Activated CD4-positive, CD25-positive, alpha-beta regulatory T cell (primary cell): ENCODE data around the gene CHST11.

Source experiments
- DNase-seq, 4 experiments: peaks; one replicate each; lab custom pipeline; 2025; lab: John Stamatoyannopoulos, UW

The CHST11 gene

DNA sequence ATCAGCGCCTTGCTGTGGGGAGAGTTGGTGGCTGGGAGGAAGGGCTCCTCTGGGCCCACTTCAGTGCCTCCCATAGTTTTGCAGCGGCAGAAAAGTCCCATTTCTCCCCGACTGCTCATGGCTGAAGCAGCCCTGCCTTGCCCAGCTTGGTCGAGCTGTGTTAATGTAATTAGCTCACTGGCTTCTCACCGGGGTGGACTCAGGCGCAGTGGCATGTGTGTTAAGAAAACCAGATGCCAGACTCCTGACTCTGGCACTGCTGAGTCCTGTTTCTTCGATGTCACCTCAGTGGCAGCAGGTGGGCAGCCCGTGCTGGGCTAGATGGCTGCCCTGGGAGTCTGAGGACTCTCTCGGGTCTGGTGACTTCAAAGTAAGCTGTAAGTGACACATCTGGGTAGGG lies 47.4 kb downstream of the CHST11 start:
- no peak for DNase-seq

DNA sequence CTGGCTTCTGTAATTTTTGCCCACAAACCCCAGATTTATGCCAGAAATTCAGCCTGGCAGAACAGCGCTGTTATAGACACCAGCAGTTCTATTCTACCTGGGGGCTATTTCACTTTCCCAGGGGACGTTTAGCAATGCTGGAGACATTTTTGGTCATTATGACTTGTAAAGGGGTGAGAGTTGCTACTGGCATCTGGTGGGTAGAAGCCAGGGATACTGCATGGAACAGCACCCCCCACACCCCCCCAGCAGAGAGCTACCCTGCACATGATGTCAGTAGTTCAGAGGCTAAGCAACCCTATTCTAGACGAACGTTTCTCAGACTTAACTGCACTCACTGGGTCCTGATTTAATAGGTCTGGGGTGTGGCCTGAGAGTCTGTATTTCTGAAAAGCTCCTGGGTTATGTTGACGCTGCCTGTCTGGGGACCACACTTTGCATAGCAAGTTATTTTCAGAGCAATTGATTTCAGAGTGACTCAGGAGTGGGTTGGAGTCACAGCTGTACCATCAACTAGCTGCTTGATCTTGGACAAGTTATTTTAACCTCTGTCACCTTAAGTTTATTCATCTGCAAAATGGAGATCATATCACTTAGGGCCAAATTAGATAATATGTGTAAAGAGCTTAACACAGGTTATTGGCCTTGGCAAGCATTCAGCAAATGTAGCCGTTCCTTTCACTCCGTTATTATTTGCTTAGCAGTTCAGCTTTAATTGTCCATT lies 48.5 kb downstream of the CHST11 start:
- no peak for DNase-seq

GRCh38 chr12:104506676-104507401 lies 50.1 kb downstream of the CHST11 start:
- no peak for DNase-seq

DNA sequence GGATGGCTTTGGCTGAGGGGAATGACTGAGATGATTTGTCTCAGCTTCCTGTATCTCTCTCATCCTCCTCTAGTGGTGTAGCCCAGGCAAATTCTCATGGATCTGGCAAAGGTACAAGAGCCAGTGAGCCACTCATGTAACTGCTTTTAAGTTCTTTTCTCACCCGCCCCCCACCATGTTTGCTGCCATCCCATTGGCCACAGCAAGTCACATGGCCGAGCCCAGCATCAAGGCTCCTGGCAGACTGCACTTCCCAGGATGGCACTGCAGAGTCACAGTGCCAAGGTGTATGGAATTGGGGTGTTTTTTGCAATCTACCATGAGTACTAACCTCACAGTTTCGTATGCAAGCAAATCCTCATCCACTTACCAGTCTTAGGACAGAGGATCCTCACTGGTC lies 50.9 kb downstream of the CHST11 start:
- DNase-seq: no peak

- no peak for DNase-seq
These were observed 52.2 kb downstream of the CHST11 start for GRCh38 chr12:104508752-104509446.

DNA sequence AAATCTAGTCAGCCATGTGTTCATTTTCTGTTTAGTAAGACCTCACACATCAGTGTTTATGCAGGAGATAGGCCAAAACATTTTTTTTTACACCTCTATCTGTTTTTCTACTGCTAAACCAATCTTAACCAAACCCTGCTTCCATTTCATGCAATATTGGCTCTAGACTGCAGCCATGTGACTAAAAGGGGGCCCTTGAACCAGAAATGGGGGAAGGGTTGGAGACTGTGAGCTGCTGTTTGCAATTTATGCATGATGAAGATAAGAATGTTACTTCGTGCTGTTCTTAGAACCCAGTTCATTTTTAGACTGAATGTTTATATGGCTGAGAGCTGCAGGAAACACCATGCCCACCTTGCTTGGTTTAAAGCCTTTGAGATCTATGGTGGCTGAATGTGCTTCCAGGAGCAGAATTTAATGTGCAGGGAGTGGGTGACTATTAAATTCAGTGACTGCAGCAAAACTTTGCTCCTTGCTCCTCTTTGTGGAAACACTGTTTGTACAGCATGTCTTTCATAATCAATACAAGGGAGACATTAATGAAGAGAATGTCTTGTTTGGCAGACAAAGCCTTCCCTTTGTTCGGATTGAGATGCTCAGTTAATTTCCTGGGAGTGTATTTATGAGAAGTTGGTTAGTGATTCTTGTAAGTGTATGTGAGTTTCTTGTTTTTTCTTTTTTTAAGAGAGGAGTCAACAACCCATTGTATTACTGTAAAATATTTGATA lies 53.6 kb downstream of the CHST11 start:
- no peak for DNase-seq

GRCh38 chr12:104510873-104511440 lies 54.2 kb downstream of the CHST11 start:
- no peak for DNase-seq

DNA sequence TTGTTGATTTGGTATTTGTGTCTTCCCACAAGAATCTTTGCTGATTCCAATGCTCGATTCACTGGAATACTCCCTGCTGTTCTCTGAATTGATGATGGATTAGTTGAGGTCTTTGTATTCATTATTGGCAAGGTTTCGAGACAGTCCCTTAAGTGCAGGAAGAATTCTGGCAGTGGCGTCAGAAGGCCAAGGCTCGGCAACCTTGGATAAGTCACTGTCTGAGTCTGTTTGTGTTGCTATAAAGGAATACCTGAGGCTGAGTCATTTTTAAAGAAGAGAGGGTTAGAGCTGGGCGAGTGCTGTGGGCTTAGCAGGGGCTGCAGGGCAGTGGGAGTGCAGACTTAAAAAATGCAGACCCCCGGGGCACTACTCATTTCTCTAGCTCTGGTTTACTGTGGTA lies 56.9 kb downstream of the CHST11 start:
- DNase-seq: no peak

- no peak for DNase-seq
These were observed 57.5 kb downstream of the CHST11 start for GRCh38 chr12:104514092-104514810.

DNA sequence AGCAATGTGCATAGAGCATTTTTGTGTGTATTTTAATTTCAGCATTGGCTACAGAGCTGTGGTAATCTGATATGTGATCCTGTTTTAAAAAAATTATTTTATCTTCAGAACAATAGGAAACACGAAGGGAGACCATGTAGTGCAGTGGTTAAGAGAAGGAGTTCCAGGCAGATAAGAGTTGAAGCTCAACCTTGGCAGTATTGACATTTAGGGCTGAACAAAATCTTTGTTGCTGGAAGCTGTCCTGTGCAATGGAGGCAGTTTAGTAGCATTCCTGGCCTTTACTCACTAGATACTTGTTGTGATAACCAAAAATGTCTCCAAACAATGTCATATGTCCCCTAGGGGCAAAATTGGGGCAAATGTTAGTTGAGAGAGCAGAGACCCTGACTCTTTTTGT lies 59.2 kb downstream of the CHST11 start:
- DNase-seq: no peak

DNA sequence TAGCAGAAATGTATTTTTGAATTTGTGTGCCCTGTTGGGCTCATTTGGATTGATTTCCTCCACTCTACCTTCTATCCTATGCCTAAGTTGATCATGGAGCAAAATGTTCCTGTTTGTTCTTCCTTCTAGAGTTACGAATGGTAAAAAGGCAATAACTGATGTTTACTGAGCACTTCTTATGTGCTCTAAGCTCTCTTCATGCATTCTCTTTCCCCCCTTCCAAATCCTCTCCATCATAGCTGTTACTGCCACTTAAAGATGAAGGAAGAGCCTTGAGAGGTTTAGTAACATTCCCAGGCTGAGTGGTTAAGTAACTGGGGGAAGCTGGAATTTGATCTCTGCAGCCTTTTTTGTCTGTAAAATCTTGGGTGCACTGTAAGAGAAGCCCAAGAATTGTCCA lies 60.1 kb downstream of the CHST11 start:
- DNase-seq: no peak

GRCh38 chr12:104517880-104518279 lies 61.1 kb downstream of the CHST11 start:
- no peak for DNase-seq

GRCh38 chr12:104519190-104520019 lies 62.7 kb downstream of the CHST11 start:
- DNase-seq: no peak

DNA sequence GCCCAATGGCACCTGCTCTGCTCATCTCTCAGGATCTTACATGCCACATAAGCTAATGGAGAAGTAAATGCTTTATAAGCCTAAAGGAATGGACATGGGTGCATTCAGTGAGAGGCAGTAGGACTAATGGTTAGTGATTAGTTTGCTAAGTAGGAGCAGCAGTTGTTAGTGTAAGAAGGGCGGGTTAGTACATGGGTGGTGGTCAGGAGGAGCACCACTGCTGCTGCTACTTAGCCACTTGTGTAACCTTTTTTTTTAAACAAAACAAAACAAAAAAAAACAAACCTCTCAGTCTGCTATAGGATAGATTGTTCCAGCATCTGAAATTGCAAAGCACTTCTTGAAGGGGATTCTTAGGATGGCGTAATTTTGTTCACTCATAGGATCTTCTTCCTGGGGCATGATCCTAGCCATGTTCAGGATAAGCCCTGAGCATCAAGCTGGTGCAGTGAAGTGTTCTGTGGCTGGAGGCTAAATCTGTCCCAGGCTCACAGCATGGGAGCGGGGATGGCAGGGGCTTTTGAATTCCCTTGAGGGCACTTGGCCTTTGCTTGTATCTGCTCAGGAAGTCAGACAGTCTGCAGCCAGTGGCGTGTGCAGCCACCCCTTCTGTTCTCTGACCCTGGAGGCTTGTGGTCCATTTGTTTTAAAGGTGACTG lies 63.6 kb downstream of the CHST11 start:
- DNase-seq: no peak

DNA sequence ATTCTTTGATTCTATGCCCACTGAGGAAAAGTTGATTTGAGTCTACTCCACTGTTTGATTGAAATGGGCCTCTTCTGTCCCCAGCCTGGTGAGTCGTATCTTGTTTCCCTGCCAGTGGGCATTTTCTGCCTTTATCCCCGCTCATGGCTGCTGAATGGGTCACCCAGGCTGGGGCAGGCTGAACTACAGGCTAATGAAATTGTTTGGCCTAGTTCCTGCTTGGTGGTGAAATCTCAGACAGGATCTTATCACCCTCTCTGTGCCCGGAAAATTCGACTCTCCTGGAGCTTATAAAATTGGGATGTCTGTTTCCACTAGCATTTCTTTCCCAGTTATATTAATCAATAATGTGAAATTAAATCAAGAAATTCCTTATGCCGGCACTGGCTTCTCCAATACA lies 65.0 kb downstream of the CHST11 start:
- no peak for DNase-seq

- DNase-seq: no peak
These were observed 66.4 kb downstream of the CHST11 start for GRCh38 chr12:104522985-104523722.

DNA sequence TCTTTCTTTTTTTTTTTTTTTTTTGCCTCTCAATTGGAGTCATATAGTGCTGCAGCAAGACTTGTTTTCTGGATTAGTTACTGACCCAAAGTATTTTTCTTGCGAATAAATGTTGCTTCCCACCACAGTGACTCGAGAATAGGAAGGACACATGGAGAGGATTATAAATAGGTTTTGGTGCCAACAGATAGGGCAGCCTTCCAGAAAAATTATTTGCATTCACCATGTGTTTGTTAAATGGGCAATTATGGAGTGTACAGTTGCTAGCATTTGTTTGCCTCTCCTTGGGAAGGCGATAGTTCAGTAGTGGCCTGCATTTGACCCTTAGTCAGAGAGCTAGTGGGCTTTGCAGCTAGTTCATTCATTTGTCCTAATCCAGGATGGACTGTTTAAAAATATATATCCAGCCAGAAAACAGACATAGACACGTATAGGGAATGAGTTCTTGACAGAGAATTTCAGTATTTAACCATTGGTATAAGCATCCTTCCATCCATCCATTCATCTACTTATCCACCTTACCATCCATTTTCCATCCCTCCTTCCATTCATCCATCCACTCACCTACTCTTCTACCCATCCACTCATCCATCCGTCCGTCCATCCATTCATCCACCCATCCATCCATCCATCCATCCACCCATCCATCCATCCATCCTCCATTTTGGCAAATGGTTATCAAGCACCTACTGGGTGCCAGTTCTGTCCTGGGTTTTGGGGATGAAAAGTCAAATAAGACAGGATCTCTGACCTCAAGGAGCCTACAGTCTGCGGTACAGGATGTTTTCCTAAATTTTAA lies 67.5 kb downstream of the CHST11 start:
- no peak for DNase-seq

- no peak for DNase-seq
These were observed 69.6 kb downstream of the CHST11 start for GRCh38 chr12:104526320-104526719.
